Activated T-cell treated with anti-CD3 and anti-CD28 coated beads for 24 hours (primary cell): ENCODE data around the gene ANKRD10.

ENCODE experiments used
- DNase-seq: peaks from one replicate; pipeline ENCODE4 v3.0.0-alpha.2; 2020; ENCODE audit warnings: low read depth

The ANKRD10 gene

GRCh38 chr13:110944968-110945927 is 30.4 kb upstream of the ANKRD10 start:
- DNase-seq = no peak

GRCh38 chr13:110944121-110944967 is 29.5 kb upstream of the ANKRD10 start:
- DNase-seq = peak; percentile 31

- DNase-seq = peak; percentile 26
These were observed 27.5 kb upstream of the ANKRD10 start for GRCh38 chr13:110942248-110942981.

- no peak for DNase-seq
These were observed 24.0 kb upstream of the ANKRD10 start for GRCh38 chr13:110938662-110939421.

GRCh38 chr13:110937511-110938285 is 22.8 kb upstream of the ANKRD10 start:
- DNase-seq = no peak

GRCh38 chr13:110936519-110936918 is 21.6 kb upstream of the ANKRD10 start:
- DNase-seq = no peak

GRCh38 chr13:110932588-110932987 is 17.7 kb upstream of the ANKRD10 start:
- DNase-seq = no peak

- DNase-seq = no peak
These were observed 14.4 kb upstream of the ANKRD10 start for GRCh38 chr13:110929104-110929777.

- DNase-seq = no peak
These were observed 10.2 kb upstream of the ANKRD10 start for GRCh38 chr13:110925023-110925612.

GRCh38 chr13:110924639-110924934 is 9.7 kb upstream of the ANKRD10 start:
- no peak for DNase-seq

GRCh38 chr13:110923777-110924638 is 9.1 kb upstream of the ANKRD10 start:
- DNase-seq = no peak

GRCh38 chr13:110923086-110923485 is 8.2 kb upstream of the ANKRD10 start:
- no peak for DNase-seq

GRCh38 chr13:110922506-110922905 is 7.6 kb upstream of the ANKRD10 start:
- DNase-seq = no peak

- no peak for DNase-seq
These were observed 6.8 kb upstream of the ANKRD10 start for GRCh38 chr13:110921695-110922094.

GRCh38 chr13:110921209-110921608 is 6.3 kb upstream of the ANKRD10 start:
- DNase-seq = no peak

GRCh38 chr13:110920038-110920437 is 5.2 kb upstream of the ANKRD10 start:
- DNase-seq = no peak

- no peak for DNase-seq
These were observed 1.7 kb upstream of the ANKRD10 start for GRCh38 chr13:110916301-110917142.

- DNase-seq = no peak
These were observed 971 bp upstream of the ANKRD10 start for GRCh38 chr13:110915874-110916206.
